OCI-LY3 (cell line): ENCODE data around the gene FKBP4.

ENCODE experiments used
- H2AFZ ChIP-seq: fragments of 200-600, 300-600 bp; shearing (Covaris generic); 2 replicates; pipeline ENCODE4 v1.6.0; 2014; ENCODE audit warnings: antibody characterized with exemption, low read depth, low read length
- H3K27ac ChIP-seq: fragments of 200-600, 300-600 bp; sonication (generic); 2 replicates; pipeline ENCODE4 v1.5.1; 2014; ENCODE audit warnings: mild to moderate bottlenecking, low read length, moderate library complexity, mixed read lengths
- H3K27me3 ChIP-seq: fragments of 200-600, 300-600 bp; sonication (generic); 2 replicates; pipeline ENCODE4 v1.6.1; 2014; ENCODE audit warnings: low read depth, low read length, mixed read lengths
- H3K36me3 ChIP-seq: fragments of 200-600, 300-600 bp; sonication (generic); replicated peaks from 2 replicates; pipeline ENCODE3; 2014; ENCODE audit warnings: low read depth, low read length, mixed read lengths
- H3K4me1 ChIP-seq: fragments of 300-600, 200-600 bp; sonication (generic); 2 replicates; pipeline ENCODE4 v1.6.1; 2014; ENCODE audit warnings: low read length, mixed read lengths
- H3K4me2 ChIP-seq: fragments of 200-600, 300-600 bp; sonication (generic); 2 replicates; pipeline ENCODE4 v1.6.1; 2014; ENCODE audit warnings: low read length, mixed read lengths
- H3K4me3 ChIP-seq: fragments of 300-600, 200-600 bp; sonication (generic); 2 replicates; pipeline ENCODE4 v1.5.1; 2014; ENCODE audit warnings: antibody characterized with exemption, mild to moderate bottlenecking, low read length, moderate library complexity
- H3K79me2 ChIP-seq: fragments of 300-600, 200-600 bp; shearing (Covaris generic); 2 replicates; pipeline ENCODE4 v1.6.1; 2014; ENCODE audit warnings: mild to moderate bottlenecking, low read length, mixed read lengths
- H3K9ac ChIP-seq: fragments of 300-600, 200-600 bp; shearing (Covaris generic); 2 replicates; pipeline ENCODE4 v1.6.0; 2014; ENCODE audit warnings: mild to moderate bottlenecking, low read length, moderate library complexity
- H3K9me3 ChIP-seq: fragments of 200-600, 300-600 bp; shearing (Covaris generic); 2 replicates; pipeline ENCODE4 v1.6.1; 2014; ENCODE audit warnings: low read length, mixed read lengths; ENCODE audit not compliant: insufficient read depth
- H4K20me1 ChIP-seq: fragments of 200-600, 300-600 bp; sonication (generic); 2 replicates; pipeline ENCODE4 v1.6.1; 2016; ENCODE audit warnings: low read length, mixed read lengths; ENCODE audit not compliant: insufficient read depth
- CTCF ChIP-seq: fragments of 200-600, 300-600 bp; sonication (generic); IDR thresholded peaks from 2 replicates; pipeline ENCODE4 v1.5.1; 2014; ENCODE audit warnings: antibody characterized with exemption, low read length, low read depth
- EZH2phosphoT487 ChIP-seq: fragments of 200-600 bp; shearing (Covaris generic); IDR thresholded peaks from 2 replicates; pipeline ENCODE4 v1.6.1; 2018; ENCODE audit warnings: antibody characterized with exemption, mixed run types, low read depth

The FKBP4 gene

GRCh38 chr12:2845280-2845679 is 50.5 kb downstream of the FKBP4 start:
- Histone ChIP-seq H3K4me2 (no peak overlapping the region), H3K27ac (no peak overlapping the region), H3K9me3 (no peaks in the 10 kb centered on the region), H3K36me3 (no peaks in the 10 kb centered on the region), H3K9ac (no peak overlapping the region), H3K4me3 (no peak overlapping the region), H3K79me2 (no peaks in the 10 kb centered on the region), H4K20me1 (no peaks in the 10 kb centered on the region), H3K4me1 (no peaks in the 10 kb centered on the region), H2AFZ (no peak overlapping the region), H3K27me3 (no peaks in the 10 kb centered on the region)
- TF ChIP-seq CTCF (no peak), EZH2phosphoT487 (no peak)

DNA sequence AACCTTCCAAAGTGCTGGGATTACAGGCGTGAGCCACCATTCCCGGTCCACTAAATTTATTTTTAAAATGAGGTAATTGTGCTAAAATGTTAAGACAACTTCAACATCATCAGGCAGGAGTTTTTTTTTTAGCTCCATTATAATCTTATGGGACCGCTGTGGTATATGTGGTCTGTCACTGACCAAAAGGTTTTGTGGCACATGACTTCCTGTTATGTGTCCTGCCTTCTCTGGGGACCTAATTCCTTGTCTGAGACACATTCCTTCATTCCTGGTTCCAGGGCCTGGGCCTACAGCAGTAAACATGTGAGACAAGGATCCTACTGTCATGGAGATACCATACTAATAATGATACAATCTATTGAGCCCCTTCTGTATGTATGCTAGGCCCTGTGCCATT is 57.2 kb downstream of the FKBP4 start:
- Histone ChIP-seq H3K79me2 (no peaks in the 10 kb centered on the region), H4K20me1 (no peaks in the 10 kb centered on the region), H3K4me3 (no peak overlapping the region), H3K9me3 (no peaks in the 10 kb centered on the region), H2AFZ (no peak overlapping the region), H3K27me3 (no peaks in the 10 kb centered on the region), H3K9ac (no peak overlapping the region), H3K36me3 (peaks cover 1% of the 10 kb centered on the region), H3K27ac (no peak overlapping the region), H3K4me1 (no peaks in the 10 kb centered on the region), H3K4me2 (no peak overlapping the region)
- TF ChIP-seq EZH2phosphoT487 (no peak), CTCF (no peak)

DNA sequence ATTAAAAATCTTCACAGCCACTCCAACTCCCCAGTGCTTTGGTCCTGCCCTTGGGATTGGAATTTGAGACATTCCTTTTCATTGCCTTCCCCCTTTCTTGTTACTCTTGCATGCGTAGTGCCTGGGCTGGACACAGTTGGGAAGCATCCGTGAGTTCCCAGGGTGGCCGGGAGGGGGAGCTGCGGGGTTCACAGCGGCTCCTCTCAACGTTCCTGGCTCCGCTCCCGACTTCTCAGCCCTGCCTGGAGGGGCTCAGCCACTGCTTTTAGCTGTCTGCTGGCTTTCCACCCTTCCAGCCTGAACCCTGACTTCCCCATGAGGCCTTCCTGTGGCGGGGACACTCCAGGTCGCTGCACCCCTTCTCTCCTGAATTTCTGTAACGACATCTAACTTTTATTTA is 58.9 kb downstream of the FKBP4 start:
- H2AFZ ChIP-seq = no peak overlapping the region
- no peaks in the 10 kb centered on the region for H3K79me2 ChIP-seq
- TF ChIP-seq CTCF (no peak), EZH2phosphoT487 (no peak)
- H3K27ac ChIP-seq = no peak overlapping the region
- H3K9me3 ChIP-seq = no peaks in the 10 kb centered on the region
- no peaks in the 10 kb centered on the region for H3K27me3 ChIP-seq
- H3K4me1 ChIP-seq = no peaks in the 10 kb centered on the region
- no peak overlapping the region for H3K4me3 ChIP-seq
- no peak overlapping the region for H3K4me2 ChIP-seq
- peaks cover 13% of the 10 kb centered on the region for H3K36me3 ChIP-seq
- H3K9ac ChIP-seq = no peak overlapping the region
- H4K20me1 ChIP-seq = no peaks in the 10 kb centered on the region
